C4-2B (cell line): ENCODE measurements around the gene PLCB4.

Experiments
- CTCF ChIP-seq: fragments of 450-650 bp; conservative IDR thresholded peaks from 2 replicates; pipeline ENCODE4 v1.5.1; 2017; ENCODE audit warnings: mild to moderate bottlenecking
- ZFX ChIP-seq: fragments of 450-650 bp; IDR thresholded peaks from 2 replicates; pipeline ENCODE4 v1.6.1; 2017

- no peak for TF ChIP-seq CTCF
- no peak for TF ChIP-seq ZFX
Measured at GRCh38 chr20:9040863-9041524, 27.9 kb upstream of the PLCB4 start.
